H1 (cell line): ENCODE data around the gene SCD. TPM values are rescaled to one million over a fixed set of nuclear protein-coding genes. Genes with fewer than 3 reads are reported as not detected.

Source experiments
- CTCF ChIA-PET: fragments of 300-600 bp; sonication (Branson Sonifier 250); formaldehyde crosslinking; loops from one replicate; lab custom pipeline; 2021; ENCODE audit not compliant: partially characterized antibody; lab: Charles Lee
- POLR2A ChIA-PET: fragments of 300-600 bp; sonication (Branson Sonifier 250); formaldehyde crosslinking; loops from one replicate; lab custom pipeline; 2021; ENCODE audit warnings: inconsistent platforms; ENCODE audit not compliant: partially characterized antibody; lab: Charles Lee
- DNase-seq, 2 experiments: peaks; one replicate each; pipeline versions ENCODE4 v3.0.0 to v3.0.0-alpha.2; 2010 to 2022; ENCODE audit warnings: low spot score in 2 of 2, low read depth in 1 of 2, mixed read lengths in 1 of 2
- FAIRE-seq: peaks from 2 replicates; lab custom pipeline; 2011; peaks lifted over from hg19 to GRCh38; lab: Jason Lieb, UNC
- H2AFZ ChIP-seq: 2 replicates; pipeline ENCODE4 v1.8.1; 2012; ENCODE audit warnings: low read length, inconsistent platforms
- H2AK5ac ChIP-seq: 2 replicates; pipeline ENCODE4 v1.6.1; 2013; ENCODE audit warnings: low read depth, low read length
- H2BK120ac ChIP-seq: replicated peaks from 2 replicates; pipeline ENCODE3; 2013; ENCODE audit warnings: low read depth, low read length, inconsistent platforms
- H2BK12ac ChIP-seq: 2 replicates; pipeline ENCODE4 v1.6.1; 2013; ENCODE audit warnings: low read depth, low read length
- H2BK15ac ChIP-seq: 2 replicates; pipeline ENCODE4 v1.6.1; 2013; ENCODE audit warnings: low read length
- H2BK20ac ChIP-seq: 2 replicates; pipeline ENCODE4 v1.6.1; 2013; ENCODE audit warnings: low read length
- H2BK5ac ChIP-seq: 2 replicates; pipeline ENCODE4 v1.6.1; 2013; ENCODE audit warnings: low read depth, low read length
- H3K14ac ChIP-seq: 2 replicates; pipeline ENCODE4 v1.6.1; 2013; ENCODE audit warnings: inconsistent platforms; ENCODE audit not compliant: insufficient read length
- H3K18ac ChIP-seq: 2 replicates; pipeline ENCODE4 v1.6.1; 2013; ENCODE audit warnings: low read length; ENCODE audit errors: extremely low read depth
- H3K23ac ChIP-seq: 2 replicates; pipeline ENCODE4 v1.6.1; 2013; ENCODE audit warnings: inconsistent platforms; ENCODE audit not compliant: insufficient read length
- H3K23me2 ChIP-seq: 2 replicates; pipeline ENCODE4 v1.6.1; 2013; ENCODE audit warnings: low read depth, low read length
- H3K27ac ChIP-seq: 2 replicates; pipeline ENCODE4 v1.6.1; 2011; ENCODE audit warnings: low read depth, low read length, inconsistent platforms
- H3K27me3 ChIP-seq, 4 experiments: replicated peaks in 1 of 4; 1 replicate in 1 of 4; 2 replicates in 3 of 4; pipeline versions ENCODE4 v1.6.1 to v1.8.1; 2011 to 2013; ENCODE audit warnings: low read length in 3 of 4, mild to moderate bottlenecking in 3 of 4, inconsistent platforms in 2 of 4, mixed read lengths in 2 of 4, moderate library complexity in 1 of 4; ENCODE audit not compliant: control insufficient read depth in 3 of 4, insufficient read depth in 3 of 4; ENCODE audit errors: extremely low read depth in 1 of 4
- H3K36me3 ChIP-seq, 4 experiments: 2 replicates each; pipeline versions ENCODE4 v1.6.1 to v1.8.1; 2011 to 2013; ENCODE audit warnings: mild to moderate bottlenecking in 4 of 4, low read length in 3 of 4, moderate library complexity in 2 of 4, control low read depth in 1 of 4, inconsistent platforms in 1 of 4; ENCODE audit not compliant: insufficient read depth in 4 of 4, control insufficient read depth in 2 of 4
- H3K4ac ChIP-seq: replicated peaks from 2 replicates; pipeline ENCODE3; 2013; ENCODE audit warnings: low read length, low read depth, mixed read lengths, inconsistent platforms; ENCODE audit not compliant: insufficient read length
- H3K4me1 ChIP-seq, 4 experiments: replicated peaks in 1 of 4; 1 replicate in 1 of 4; 2 replicates in 3 of 4; pipeline versions ENCODE4 v1.6.1 to v1.8.1; 2011 to 2013; ENCODE audit warnings: low read length in 3 of 4, inconsistent platforms in 2 of 4, mixed read lengths in 1 of 4; ENCODE audit not compliant: insufficient read depth in 4 of 4, control insufficient read depth in 3 of 4
- H3K4me2 ChIP-seq, 2 experiments: 2 replicates each; pipeline versions ENCODE4 v1.6.1 to v1.8.1; 2011 to 2013; ENCODE audit warnings: low read depth in 2 of 2, low read length in 2 of 2, control low read depth in 1 of 2, inconsistent platforms in 1 of 2, mild to moderate bottlenecking in 1 of 2; ENCODE audit not compliant: insufficient read depth in 1 of 2
- H3K4me3 ChIP-seq, 4 experiments: fragments of 200-600, 300-600 bp in 1 of 4; sonication (generic), shearing (Covaris generic), sonication (Bioruptor Twin) in 1 of 4; 2 replicates each; pipeline versions ENCODE4 v1.5.1 to v1.8.1; 2011 to 2016; ENCODE audit warnings: low read length in 4 of 4, low read depth in 3 of 4, control low read depth in 2 of 4, inconsistent platforms in 2 of 4, mild to moderate bottlenecking in 2 of 4, mixed read lengths in 1 of 4, moderate library complexity in 1 of 4; ENCODE audit not compliant: insufficient read depth in 2 of 4; ENCODE audit errors: extremely low read depth in 1 of 4
- H3K56ac ChIP-seq: replicated peaks from 2 replicates; pipeline ENCODE3; 2013; ENCODE audit warnings: low read depth, mild to moderate bottlenecking, mixed read lengths, low read length, inconsistent platforms; ENCODE audit not compliant: insufficient read length
- H3K79me1 ChIP-seq: 2 replicates; pipeline ENCODE4 v1.6.1; 2013; ENCODE audit warnings: low read depth, low read length, control low read depth
- H3K79me2 ChIP-seq, 2 experiments: 2 replicates each; pipeline versions ENCODE4 v1.6.1 to v1.8.1; 2012 to 2013; ENCODE audit warnings: low read length in 2 of 2, mild to moderate bottlenecking in 2 of 2, inconsistent platforms in 1 of 2; ENCODE audit not compliant: insufficient read depth in 2 of 2, control insufficient read depth in 1 of 2
- H3K9ac ChIP-seq, 4 experiments: replicated peaks in 1 of 4; 1 replicate in 1 of 4; 2 replicates in 3 of 4; pipeline versions ENCODE4 v1.6.1 to v1.8.1; 2011 to 2013; ENCODE audit warnings: low read depth in 3 of 4, low read length in 3 of 4, control low read depth in 2 of 4, mild to moderate bottlenecking in 2 of 4, moderate library complexity in 2 of 4, inconsistent platforms in 1 of 4; ENCODE audit errors: extremely low read depth in 1 of 4
- H3K9me3 ChIP-seq, 2 experiments: 2 replicates each; pipeline versions ENCODE4 v1.6.1 to v1.8.1; 2012 to 2013; ENCODE audit warnings: mild to moderate bottlenecking in 2 of 2, moderate library complexity in 2 of 2, control low read depth in 1 of 2, inconsistent platforms in 1 of 2, low read depth in 1 of 2, low read length in 1 of 2, mixed read lengths in 1 of 2; ENCODE audit not compliant: insufficient read depth in 2 of 2
- H4K20me1 ChIP-seq, 2 experiments: replicated peaks in 1 of 2; 2 replicates each; pipeline versions ENCODE3 to v1.8.1; 2011 to 2013; ENCODE audit warnings: inconsistent platforms in 2 of 2, low read length in 2 of 2, mild to moderate bottlenecking in 1 of 2; ENCODE audit not compliant: insufficient read depth in 2 of 2, control insufficient read depth in 1 of 2
- H4K5ac ChIP-seq: 2 replicates; pipeline ENCODE4 v1.6.1; 2013; ENCODE audit warnings: low read length, low read depth, mixed read lengths, inconsistent platforms; ENCODE audit not compliant: insufficient read length
- H4K8ac ChIP-seq: 2 replicates; pipeline ENCODE4 v1.8.0; 2013; ENCODE audit warnings: mild to moderate bottlenecking, moderate library complexity, low read length, inconsistent platforms; ENCODE audit not compliant: insufficient read depth; ENCODE audit errors: extremely low read depth
- H4K91ac ChIP-seq: replicated peaks from 2 replicates; pipeline ENCODE3; 2013; ENCODE audit warnings: low read length, mixed read lengths, inconsistent platforms; ENCODE audit not compliant: insufficient read length
- ASH2L ChIP-seq: fragments of 200-600, 300-600 bp; sonication (generic); IDR thresholded peaks from one replicate; pipeline ENCODE4 v1.7.1; 2017; ENCODE audit warnings: low read length
- ATF3 ChIP-seq: IDR thresholded peaks from 2 replicates; pipeline ENCODE4 v1.6.1; 2011; ENCODE audit warnings: low read depth, mild to moderate bottlenecking, low read length; ENCODE audit not compliant: insufficient read depth
- CEBPB ChIP-seq: IDR thresholded peaks from 2 replicates; pipeline ENCODE4 v1.6.1; 2012; ENCODE audit warnings: low read depth, low read length
- CREB1 ChIP-seq: IDR thresholded peaks from 2 replicates; pipeline ENCODE4 v1.6.1; 2012; ENCODE audit warnings: inconsistent platforms
- NANOG ChIP-seq: IDR thresholded peaks from 2 replicates; pipeline ENCODE4 v1.6.1; 2011; ENCODE audit warnings: low read length, low read depth, mild to moderate bottlenecking, inconsistent platforms; ENCODE audit not compliant: insufficient read depth, poor library complexity, severe bottlenecking
- POLR2A ChIP-seq, 2 experiments: IDR thresholded peaks; 1 replicate in 1 of 2; 2 replicates in 1 of 2; pipeline ENCODE4 v1.6.1; 2011; ENCODE audit warnings: low read depth in 2 of 2, low read length in 2 of 2, mild to moderate bottlenecking in 2 of 2; ENCODE audit errors: control extremely low read depth in 1 of 2
- RAD21 ChIP-seq, 2 experiments: IDR thresholded peaks in 1 of 2; conservative IDR thresholded peaks in 1 of 2; 2 replicates each; pipeline ENCODE4 v1.6.1; 2011; ENCODE audit warnings: low read depth in 2 of 2, low read length in 2 of 2, improper control_type of control experiment in 1 of 2, inconsistent platforms in 1 of 2, mild to moderate bottlenecking in 1 of 2, moderate library complexity in 1 of 2
- SIRT6 ChIP-seq: IDR thresholded peaks from one replicate; pipeline ENCODE4 v1.7.1; 2012; ENCODE audit warnings: low read length, inconsistent platforms
- SIX5 ChIP-seq: IDR thresholded peaks from 2 replicates; pipeline ENCODE4 v1.6.1; 2011; ENCODE audit warnings: mild to moderate bottlenecking, low read depth, low read length
- TAF7 ChIP-seq: optimal IDR thresholded peaks from 2 replicates; pipeline ENCODE3; 2011; ENCODE audit warnings: low read depth, mild to moderate bottlenecking, inconsistent platforms, low read length, moderate library complexity, borderline replicate concordance
- WGBS, 2 experiments: shearing (Covaris generic) in 1 of 2; methylation state at CpG; one replicate each; pipeline versions ENCODE4 v1.1.6 to v1.1.7; 2013 to 2015; ENCODE audit warnings: low lambda C conversion rate in 2 of 2, mixed read lengths in 2 of 2, inconsistent platforms in 1 of 2, low coverage in 1 of 2, missing lambda C conversion rate in 1 of 2; ENCODE audit not compliant: insufficient replicate concordance in 2 of 2, insufficient coverage in 1 of 2, insufficient read length in 1 of 2; ENCODE audit errors: extremely low coverage in 1 of 2, missing lambda C conversion rate in 1 of 2; 5-methylcytosine and 5-hydroxymethylcytosine counted together
- polyA plus RNA-seq, 7 experiments: library from polyadenylated mRNA; depleted of rRNA in 3 of 7; stranded (reverse) in 5 of 7; unstranded in 2 of 7; fragments of >200 nt in 5 of 7; fragments of 200-250 nt in 2 of 7; gene quantifications; 1 replicate in 5 of 7; 2 replicates in 1 of 7; 4 replicates in 1 of 7; pipeline versions ENCODE4 v1.2.1 to v1.2.3, GENCODE V29; 2011 to 2013; ENCODE audit warnings: missing spikeins in 2 of 7, mixed read lengths in 2 of 7
- total RNA-seq: library from RNA; stranded (reverse); fragmentation: NEBNext Ultra II Directional; extraction: Animal tissue kit (Norgen Biotek cat#: 25700); gene quantifications from 2 replicates; pipeline ENCODE4 v1.2.1, GENCODE V29; 2021

Gene SCD
- total and polyA plus RNA-seq, 2 of the 8 experiments (the other 6 are each of a cell fraction or from before 2014, with no cell fraction given) = 397 to 621 TPM

GRCh38 chr10:100373298-100374199 lies 26.5 kb downstream of the SCD start:
- POLR2A ChIA-PET = interaction anchor here (0.7 to 4.6 kb wide), 34 partner anchors 8 to 524 kb away, joined by 3 to 85 read pairs (median 5); partner anchors contain the start of genes CWF19L1, PKD2L1 and SCD
- TF ChIP-seq CREB1 = no peak
- peak; percentile 44 to 58; a peak in 2 of 3 replicates for TF ChIP-seq POLR2A (IDR thresholded peaks at IDR 0.05; ENCODE audit: control extremely low read depth in 1 of 2, low read depth in 2 of 2, low read length in 2 of 2)
- no peak for TF ChIP-seq CEBPB
- peak; percentile 69 for TF ChIP-seq ASH2L
- no peak for TF ChIP-seq SIRT6
- peak; percentile 61 for TF ChIP-seq NANOG
- no peak for TF ChIP-seq RAD21 (IDR thresholded peaks at IDR 0.05 in 1 of 2, conservative IDR thresholded peaks at IDR 0.05 in 1 of 2; ENCODE audit: low read depth in 2 of 2, low read length in 2 of 2)
- no peak for TF ChIP-seq SIX5
- peak; percentile 55 for TF ChIP-seq TAF7
- 0 out of 2 replicates have a peak, but pooled peaks have one; percentile 23 for TF ChIP-seq ATF3

More at GRCh38 chr10:100373298-100374199, 26.5 kb downstream of the SCD start:
- peak overlapping the region; percentile 93 for H2BK120ac ChIP-seq
- no peak overlapping the region for H2AFZ ChIP-seq
- peak overlapping the region; percentile 93; the same call in 1 of the 2 replicates for H2BK12ac ChIP-seq
- H3K4me2 ChIP-seq = peak overlapping the region; percentile 71 to 73
- peak overlapping the region; percentile 97; the same call in 1 of the 2 replicates for H4K8ac ChIP-seq
- no peak overlapping the region for H3K23ac ChIP-seq
- peak overlapping the region; percentile 98 for H3K56ac ChIP-seq
- peak overlapping the region; percentile 99 for H3K18ac ChIP-seq
- no peaks in the 10 kb centered on the region for H4K20me1 ChIP-seq
- peaks cover 8 to 25% (median 9%) of the 10 kb centered on the region in 4 experiments for H3K4me1 ChIP-seq
- no peaks in the 10 kb centered on the region for H3K79me1 ChIP-seq
- H4K91ac ChIP-seq = peak overlapping the region; percentile 98
- no peaks in the 10 kb centered on the region for H3K27me3 ChIP-seq
- no peaks in the 10 kb centered on the region for H3K9me3 ChIP-seq
- peak overlapping the region; percentile 13; the same call in 1 of the 2 replicates for H2BK15ac ChIP-seq
- peak overlapping the region; percentile 98 for H3K4ac ChIP-seq
- no peaks in the 10 kb centered on the region for H3K36me3 ChIP-seq
- peak overlapping the region; percentile 19; the same call in 1 of the 2 replicates for H2AK5ac ChIP-seq
- peak overlapping the region; percentile 97 for H4K5ac ChIP-seq
- peak overlapping the region; percentile 9; the same call in 1 of the 2 replicates for H2BK20ac ChIP-seq
- peak overlapping the region; percentile 90 for H3K27ac ChIP-seq
- DNase-seq (peak; percentile 91 to 98), FAIRE-seq (no peak)
- peak overlapping the region; percentile 97 for H2BK5ac ChIP-seq
- H3K23me2 ChIP-seq = peaks cover 10% of the 10 kb centered on the region
- H3K4me3 ChIP-seq = peak overlapping the region; percentile 63 to 71 (median 66)
- H3K9ac ChIP-seq = peak overlapping the region; percentile 78 to 91 (median 82)
- WGBS, 2 experiments = 1% methylated on average over 42 of the region's 45 CpGs; no CpG with 5 or more reads in 1 of the 2 experiments
- H3K79me2 ChIP-seq = peaks cover 0 to 23% of the 10 kb centered on the region in 2 experiments; a peak in 2 of 4 replicates
- CTCF ChIA-PET = interaction anchor here (0.9 to 1.4 kb wide), 6 partner anchors 16 to 135 kb away, joined by 3 to 5 read pairs (median 4); no protein-coding TSS in a partner anchor
- H3K14ac ChIP-seq = no peak overlapping the region
